ENCODE results near the gene KRTAP1-1.

DNA sequence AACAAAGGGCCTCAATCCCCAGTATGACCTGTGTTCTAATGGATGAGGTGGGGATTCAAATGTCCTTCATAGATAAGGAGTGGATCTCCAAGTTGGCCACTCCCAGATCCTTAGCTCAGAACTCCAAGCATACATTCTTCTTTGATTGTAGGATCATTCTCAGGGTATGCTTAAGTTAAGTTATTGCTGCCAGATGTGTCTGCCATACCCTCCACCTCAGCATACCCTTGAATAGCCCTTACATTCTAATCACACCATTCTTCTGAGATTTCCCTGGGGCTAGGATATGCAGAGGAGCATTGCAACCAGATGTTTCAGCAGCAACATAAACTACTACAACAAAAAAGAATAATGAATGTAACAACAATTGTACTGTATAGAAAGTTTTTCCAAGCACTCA lies 26.0 kb upstream of the KRTAP1-1 start:
- TF ChIP-seq, protein P1, sequence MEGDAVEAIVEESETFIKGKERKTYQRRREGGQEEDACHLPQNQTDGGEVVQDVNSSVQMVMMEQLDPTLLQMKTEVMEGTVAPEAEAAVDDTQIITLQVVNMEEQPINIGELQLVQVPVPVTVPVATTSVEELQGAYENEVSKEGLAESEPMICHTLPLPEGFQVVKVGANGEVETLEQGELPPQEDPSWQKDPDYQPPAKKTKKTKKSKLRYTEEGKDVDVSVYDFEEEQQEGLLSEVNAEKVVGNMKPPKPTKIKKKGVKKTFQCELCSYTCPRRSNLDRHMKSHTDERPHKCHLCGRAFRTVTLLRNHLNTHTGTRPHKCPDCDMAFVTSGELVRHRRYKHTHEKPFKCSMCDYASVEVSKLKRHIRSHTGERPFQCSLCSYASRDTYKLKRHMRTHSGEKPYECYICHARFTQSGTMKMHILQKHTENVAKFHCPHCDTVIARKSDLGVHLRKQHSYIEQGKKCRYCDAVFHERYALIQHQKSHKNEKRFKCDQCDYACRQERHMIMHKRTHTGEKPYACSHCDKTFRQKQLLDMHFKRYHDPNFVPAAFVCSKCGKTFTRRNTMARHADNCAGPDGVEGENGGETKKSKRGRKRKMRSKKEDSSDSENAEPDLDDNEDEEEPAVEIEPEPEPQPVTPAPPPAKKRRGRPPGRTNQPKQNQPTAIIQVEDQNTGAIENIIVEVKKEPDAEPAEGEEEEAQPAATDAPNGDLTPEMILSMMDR (conservative IDR thresholded peaks at IDR 0.05; ENCODE audit: low read length) = no peak
- TF ChIP-seq EZH2phosphoT487 (IDR thresholded peaks at IDR 0.05; ENCODE audit: borderline replicate concordance) = no peak

Data from Loucy (cell line).